ENCODE data around the gene FAM149A. TPM values are rescaled to one million over a fixed set of nuclear protein-coding genes. Genes with fewer than 3 reads are reported as not detected.

FAM149A gene
- total RNA-seq, 4 donors from 2014 or later = 10.2 to 19.8 (median 14.3) TPM

DNA sequence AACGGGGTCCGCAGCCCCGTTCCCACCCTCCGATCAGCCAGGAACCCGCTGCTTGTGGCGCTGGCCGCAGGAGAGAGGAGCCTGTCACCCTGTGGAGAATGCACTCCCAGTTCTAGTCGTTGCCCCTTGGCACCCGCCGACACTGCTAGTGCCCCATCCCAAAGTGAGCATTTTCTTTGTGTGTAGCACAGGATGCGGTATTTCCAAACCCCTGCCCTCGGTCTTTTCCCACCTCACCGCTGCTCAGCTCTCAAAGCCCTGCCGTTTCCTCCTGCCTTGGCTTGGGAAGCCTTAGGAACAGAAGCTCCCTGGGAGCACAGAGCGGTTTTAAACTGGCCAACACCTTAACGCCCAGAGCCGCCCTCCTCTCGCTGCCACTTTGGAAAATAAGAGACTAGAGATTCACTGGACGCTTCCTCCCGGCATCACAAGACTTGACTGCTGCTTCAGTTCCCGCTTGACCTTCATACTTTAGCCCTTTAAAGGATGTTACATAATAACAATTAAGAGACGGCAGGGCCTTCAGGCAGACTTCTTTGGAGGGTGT lies 87.6 kb downstream of the FAM149A start:
- TF ChIP-seq, protein P1, sequence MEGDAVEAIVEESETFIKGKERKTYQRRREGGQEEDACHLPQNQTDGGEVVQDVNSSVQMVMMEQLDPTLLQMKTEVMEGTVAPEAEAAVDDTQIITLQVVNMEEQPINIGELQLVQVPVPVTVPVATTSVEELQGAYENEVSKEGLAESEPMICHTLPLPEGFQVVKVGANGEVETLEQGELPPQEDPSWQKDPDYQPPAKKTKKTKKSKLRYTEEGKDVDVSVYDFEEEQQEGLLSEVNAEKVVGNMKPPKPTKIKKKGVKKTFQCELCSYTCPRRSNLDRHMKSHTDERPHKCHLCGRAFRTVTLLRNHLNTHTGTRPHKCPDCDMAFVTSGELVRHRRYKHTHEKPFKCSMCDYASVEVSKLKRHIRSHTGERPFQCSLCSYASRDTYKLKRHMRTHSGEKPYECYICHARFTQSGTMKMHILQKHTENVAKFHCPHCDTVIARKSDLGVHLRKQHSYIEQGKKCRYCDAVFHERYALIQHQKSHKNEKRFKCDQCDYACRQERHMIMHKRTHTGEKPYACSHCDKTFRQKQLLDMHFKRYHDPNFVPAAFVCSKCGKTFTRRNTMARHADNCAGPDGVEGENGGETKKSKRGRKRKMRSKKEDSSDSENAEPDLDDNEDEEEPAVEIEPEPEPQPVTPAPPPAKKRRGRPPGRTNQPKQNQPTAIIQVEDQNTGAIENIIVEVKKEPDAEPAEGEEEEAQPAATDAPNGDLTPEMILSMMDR (IDR thresholded peaks at IDR 0.05; ENCODE audit: low read depth) = no peak

- TF ChIP-seq, protein P1 (IDR thresholded peaks at IDR 0.05; ENCODE audit: low read depth) = no peak
Measured at GRCh38 chr4:186193851-186194250, 89.3 kb downstream of the FAM149A start.

- TF ChIP-seq, protein P1 (IDR thresholded peaks at IDR 0.05; ENCODE audit: low read depth) = no peak
Measured at GRCh38 chr4:186196063-186196462, 91.6 kb downstream of the FAM149A start.

GRCh38 chr4:186200516-186200915 lies 96.0 kb downstream of the FAM149A start:
- TF ChIP-seq, protein P1 (IDR thresholded peaks at IDR 0.05; ENCODE audit: low read depth) = no peak

GRCh38 chr4:186201010-186201409 lies 96.5 kb downstream of the FAM149A start:
- TF ChIP-seq, protein P1 (IDR thresholded peaks at IDR 0.05; ENCODE audit: low read depth) = no peak

GRCh38 chr4:186201535-186202230 lies 97.2 kb downstream of the FAM149A start:
- TF ChIP-seq, protein P1 (IDR thresholded peaks at IDR 0.05; ENCODE audit: low read depth) = no peak

- TF ChIP-seq, protein P1 (IDR thresholded peaks at IDR 0.05; ENCODE audit: low read depth) = no peak
Measured at GRCh38 chr4:186202490-186203140, 98.1 kb downstream of the FAM149A start.

Data from subcutaneous adipose tissue (tissue), 4 donors.